ENCODE results near the gene NOX5. TPM values are rescaled to one million over a fixed set of nuclear protein-coding genes. Genes with fewer than 3 reads are reported as not detected.

The NOX5 gene
- total and polyA plus RNA-seq, 2 donors (not counting 1 experiment from before 2014, with no cell fraction given) = 0.01 to 0.05 TPM

GRCh38 chr15:69042531-69042930, 28.0 kb downstream of the NOX5 start:
- H3K9me3 Mint-ChIP-seq (ENCODE audit: insufficient read depth) = no peaks in the 10 kb centered on the region
- CTCF ChIA-PET = no interaction called here

GRCh38 chr15:69045802-69046201, 31.3 kb downstream of the NOX5 start:
- Histone ChIP-seq H3K79me2 (ENCODE audit: control insufficient read depth, insufficient read depth, low read length) (no peaks in the 10 kb centered on the region), H3K9ac (ENCODE audit: low read length) (no peak overlapping the region), H3K36me3 (replicated peaks in 1 of 2; ENCODE audit: control extremely low read depth in 1 of 2, control insufficient read depth in 1 of 2, extremely low read depth in 1 of 2, insufficient read depth in 2 of 2, low read length in 1 of 2) (no peaks in the 10 kb centered on the region), H3K27ac (ENCODE audit: low read length in 2 of 2) (no peak overlapping the region), H3K9me3 (ENCODE audit: control extremely low read depth in 1 of 3, control insufficient read depth in 2 of 3, insufficient read depth in 1 of 3, low read length in 2 of 3) (no peaks in the 10 kb centered on the region), H3K4me3 (ENCODE audit: control extremely low read depth in 1 of 5, extremely low read depth in 1 of 5, insufficient read depth in 1 of 5, low read depth in 2 of 5, low read length in 4 of 5) (no peak overlapping the region), H3K4me2 (replicated peaks; ENCODE audit: low read depth, low read length, poor library complexity, severe bottlenecking) (no peak overlapping the region), H2AFZ (ENCODE audit: insufficient read depth, low read depth, low read length, poor library complexity, severe bottlenecking) (no peak overlapping the region), H3K4me1 (ENCODE audit: control insufficient read depth in 2 of 2, insufficient read depth in 2 of 2, low read length in 2 of 2) (no peaks in the 10 kb centered on the region), H3K27me3 (replicated peaks in 1 of 4; ENCODE audit: control extremely low read depth in 1 of 4, control insufficient read depth in 3 of 4, insufficient read depth in 4 of 4, low read length in 3 of 4) (no peaks in the 10 kb centered on the region), H4K20me1 (ENCODE audit: control insufficient read depth, insufficient read depth, low read length, poor library complexity, severe bottlenecking) (no peaks in the 10 kb centered on the region)
- DNase-seq (no peak), ATAC-seq (ENCODE audit: low read depth) (no peak)
- no peak overlapping the region for H3K4me3 Mint-ChIP-seq
- POLR2A ChIA-PET = no interaction called here
- intact Hi-C loops (cut with micrococcal nuclease) = no loop called here
- peaks cover 6% of the 10 kb centered on the region for H3K27me3 Mint-ChIP-seq
- CTCF ChIA-PET = interaction anchor here (0.5 kb wide), 1 partner anchor 97 kb away, joined by 3 read pairs; no protein-coding TSS in a partner anchor
- TF ChIP-seq CTCF (IDR thresholded peaks at IDR 0.05) = no peak
- TF ChIP-seq EZH2 (IDR thresholded peaks at IDR 0.05; ENCODE audit: borderline replicate concordance, insufficient read depth, low read depth, low read length, poor library complexity, severe bottlenecking) = no peak
- WGBS (ENCODE audit: insufficient coverage) = 86% methylated on average over 7 of the region's 8 CpGs
- no peaks in the 10 kb centered on the region for H3K4me1 Mint-ChIP-seq
- H3K27ac Mint-ChIP-seq = no peak overlapping the region
- no peaks in the 10 kb centered on the region for H3K9me3 Mint-ChIP-seq (ENCODE audit: insufficient read depth)

More at GRCh38 chr15:69042531-69042930, 28.0 kb downstream of the NOX5 start:
- Histone ChIP-seq H3K27me3 (replicated peaks in 1 of 4; ENCODE audit: control extremely low read depth in 1 of 4, control insufficient read depth in 3 of 4, insufficient read depth in 4 of 4, low read length in 3 of 4) (no peaks in the 10 kb centered on the region), H3K36me3 (replicated peaks in 1 of 2; ENCODE audit: control extremely low read depth in 1 of 2, control insufficient read depth in 1 of 2, extremely low read depth in 1 of 2, insufficient read depth in 2 of 2, low read length in 1 of 2) (no peaks in the 10 kb centered on the region), H3K9ac (ENCODE audit: low read length) (no peak overlapping the region), H3K4me3 (ENCODE audit: control extremely low read depth in 1 of 5, extremely low read depth in 1 of 5, insufficient read depth in 1 of 5, low read depth in 2 of 5, low read length in 4 of 5) (no peak overlapping the region), H3K9me3 (ENCODE audit: control extremely low read depth in 1 of 3, control insufficient read depth in 2 of 3, insufficient read depth in 1 of 3, low read length in 2 of 3) (no peaks in the 10 kb centered on the region), H3K4me1 (ENCODE audit: control insufficient read depth in 2 of 2, insufficient read depth in 2 of 2, low read length in 2 of 2) (no peaks in the 10 kb centered on the region), H3K79me2 (ENCODE audit: control insufficient read depth, insufficient read depth, low read length) (no peaks in the 10 kb centered on the region), H4K20me1 (ENCODE audit: control insufficient read depth, insufficient read depth, low read length, poor library complexity, severe bottlenecking) (no peaks in the 10 kb centered on the region), H3K4me2 (replicated peaks; ENCODE audit: low read depth, low read length, poor library complexity, severe bottlenecking) (no peak overlapping the region), H3K27ac (ENCODE audit: low read length in 2 of 2) (no peak overlapping the region), H2AFZ (ENCODE audit: insufficient read depth, low read depth, low read length, poor library complexity, severe bottlenecking) (no peak overlapping the region)
- WGBS (ENCODE audit: insufficient coverage) = 86% methylated on average over 5 of the region's 5 CpGs
- H3K4me1 Mint-ChIP-seq = no peaks in the 10 kb centered on the region
- no peak for ATAC-seq (ENCODE audit: low read depth)
- H3K27me3 Mint-ChIP-seq = peaks cover under 1% of the 10 kb centered on the region
- no peak overlapping the region for H3K4me3 Mint-ChIP-seq
- H3K27ac Mint-ChIP-seq = no peak overlapping the region
- no peak for DNase-seq
- POLR2A ChIA-PET = no interaction called here
- TF ChIP-seq CTCF (IDR thresholded peaks at IDR 0.05) = no peak
- intact Hi-C loops (cut with micrococcal nuclease) = no loop called here
